Astrocyte (in vitro differentiated cells and primary cell): Measurements from ENCODE around the gene ADD1. TPM values are rescaled to one million over a fixed set of nuclear protein-coding genes. Genes with fewer than 3 reads are reported as not detected.

ENCODE experiments used
- DNase-seq: peaks from one replicate; pipeline ENCODE4 v3.0.0-alpha.2; 2010; ENCODE audit warnings: low read depth
- FAIRE-seq: peaks from 2 replicates; lab custom pipeline; 2011; peaks lifted over from hg19 to GRCh38; lab: Jason Lieb, UNC
- H2AFZ ChIP-seq: 2 replicates; pipeline ENCODE4 v1.6.0; 2012; ENCODE audit warnings: low read depth, low read length, inconsistent platforms
- H3K27ac ChIP-seq: 2 replicates; pipeline ENCODE4 v1.5.1; 2011; ENCODE audit warnings: low read depth, low read length, inconsistent platforms
- H3K27me3 ChIP-seq: 2 replicates; pipeline ENCODE4 v1.6.0; 2011; ENCODE audit warnings: low read length, inconsistent platforms; ENCODE audit not compliant: insufficient read depth
- H3K36me3 ChIP-seq: 2 replicates; pipeline ENCODE4 v1.5.1; 2011; ENCODE audit warnings: low read length, inconsistent platforms; ENCODE audit not compliant: insufficient read depth
- H3K4me1 ChIP-seq: 2 replicates; pipeline ENCODE4 v1.5.1; 2011; ENCODE audit warnings: low read length, inconsistent platforms; ENCODE audit not compliant: insufficient read depth
- H3K4me2 ChIP-seq: 2 replicates; pipeline ENCODE4 v1.6.0; 2012; ENCODE audit warnings: low read length, inconsistent platforms
- H3K4me3 ChIP-seq: 2 replicates; pipeline ENCODE4 v1.5.1; 2011; ENCODE audit warnings: low read depth, mild to moderate bottlenecking, low read length, inconsistent platforms; ENCODE audit not compliant: insufficient read depth
- H3K79me2 ChIP-seq: 2 replicates; pipeline ENCODE4 v1.6.0; 2012; ENCODE audit warnings: mild to moderate bottlenecking, low read length, inconsistent platforms; ENCODE audit not compliant: insufficient read depth
- H3K9ac ChIP-seq: 2 replicates; pipeline ENCODE4 v1.6.0; 2012; ENCODE audit warnings: mild to moderate bottlenecking, low read length, inconsistent platforms
- H3K9me3 ChIP-seq: 2 replicates; pipeline ENCODE4 v1.5.1; 2012; ENCODE audit warnings: low read depth, mild to moderate bottlenecking, low read length, inconsistent platforms; ENCODE audit not compliant: insufficient read depth
- H4K20me1 ChIP-seq: 2 replicates; pipeline ENCODE4 v1.6.0; 2012; ENCODE audit warnings: low read length, inconsistent platforms; ENCODE audit not compliant: insufficient read depth
- H3K27ac Mint-ChIP-seq: one replicate; pipeline ENCODE4 v1.8.0; 2021; ENCODE audit warnings: mild to moderate bottlenecking, mixed read lengths; ENCODE audit not compliant: unreplicated experiment
- H3K27me3 Mint-ChIP-seq: one replicate; pipeline ENCODE4 v1.8.0; 2021; ENCODE audit warnings: low read depth, mixed read lengths; ENCODE audit not compliant: unreplicated experiment
- H3K36me3 Mint-ChIP-seq: one replicate; pipeline ENCODE4 v1.8.0; 2021; ENCODE audit warnings: low read depth, mixed read lengths; ENCODE audit not compliant: unreplicated experiment
- H3K4me1 Mint-ChIP-seq: one replicate; pipeline ENCODE4 v1.8.0; 2021; ENCODE audit warnings: low read depth, mixed read lengths; ENCODE audit not compliant: unreplicated experiment
- H3K4me3 Mint-ChIP-seq: one replicate; pipeline ENCODE4 v1.8.0; 2021; ENCODE audit warnings: mild to moderate bottlenecking, moderate library complexity, mixed read lengths; ENCODE audit not compliant: unreplicated experiment
- H3K9me3 Mint-ChIP-seq: one replicate; pipeline ENCODE4 v1.8.0; 2021; ENCODE audit warnings: mild to moderate bottlenecking, mixed read lengths; ENCODE audit not compliant: unreplicated experiment
- EZH2 ChIP-seq: IDR thresholded peaks from 2 replicates; pipeline ENCODE4 v1.6.1; 2012; ENCODE audit warnings: mild to moderate bottlenecking, low read length, inconsistent platforms; ENCODE audit not compliant: insufficient read depth
- total RNA-seq: library from RNA; stranded (reverse); gene quantifications from 2 replicates; pipeline ENCODE4 v1.2.1, GENCODE V29; 2021
- TF ChIP-seq, protein P1 (sequence below): IDR thresholded peaks from 2 replicates; pipeline ENCODE4 v1.5.1; 2011; ENCODE audit warnings: low read depth, mild to moderate bottlenecking, inconsistent platforms, low read length, moderate library complexity; ENCODE audit not compliant: insufficient read depth

The ADD1 gene
- total RNA-seq, 1 donor from 2014 or later, result 280 TPM

GRCh38 chr4:2806390-2807355 is 37.0 kb upstream of the ADD1 start:
- Mint-ChIP-seq H3K4me1 (peaks cover 4% of the 10 kb centered on the region), H3K9me3 (peaks cover 1% of the 10 kb centered on the region), H3K4me3 (no peak overlapping the region), H3K27me3 (peaks cover 4% of the 10 kb centered on the region), H3K36me3 (peaks cover 15% of the 10 kb centered on the region), H3K27ac (no peak overlapping the region)
- Histone ChIP-seq H3K27ac (no peak overlapping the region), H3K9me3 (no peaks in the 10 kb centered on the region), H3K79me2 (peaks cover 8% of the 10 kb centered on the region), H4K20me1 (peaks cover 6% of the 10 kb centered on the region), H3K4me3 (no peak overlapping the region), H3K9ac (no peak overlapping the region), H3K4me2 (no peak overlapping the region), H2AFZ (no peak overlapping the region), H3K36me3 (no peaks in the 10 kb centered on the region), H3K27me3 (no peaks in the 10 kb centered on the region), H3K4me1 (peaks cover 4% of the 10 kb centered on the region)
- TF ChIP-seq, protein P1, sequence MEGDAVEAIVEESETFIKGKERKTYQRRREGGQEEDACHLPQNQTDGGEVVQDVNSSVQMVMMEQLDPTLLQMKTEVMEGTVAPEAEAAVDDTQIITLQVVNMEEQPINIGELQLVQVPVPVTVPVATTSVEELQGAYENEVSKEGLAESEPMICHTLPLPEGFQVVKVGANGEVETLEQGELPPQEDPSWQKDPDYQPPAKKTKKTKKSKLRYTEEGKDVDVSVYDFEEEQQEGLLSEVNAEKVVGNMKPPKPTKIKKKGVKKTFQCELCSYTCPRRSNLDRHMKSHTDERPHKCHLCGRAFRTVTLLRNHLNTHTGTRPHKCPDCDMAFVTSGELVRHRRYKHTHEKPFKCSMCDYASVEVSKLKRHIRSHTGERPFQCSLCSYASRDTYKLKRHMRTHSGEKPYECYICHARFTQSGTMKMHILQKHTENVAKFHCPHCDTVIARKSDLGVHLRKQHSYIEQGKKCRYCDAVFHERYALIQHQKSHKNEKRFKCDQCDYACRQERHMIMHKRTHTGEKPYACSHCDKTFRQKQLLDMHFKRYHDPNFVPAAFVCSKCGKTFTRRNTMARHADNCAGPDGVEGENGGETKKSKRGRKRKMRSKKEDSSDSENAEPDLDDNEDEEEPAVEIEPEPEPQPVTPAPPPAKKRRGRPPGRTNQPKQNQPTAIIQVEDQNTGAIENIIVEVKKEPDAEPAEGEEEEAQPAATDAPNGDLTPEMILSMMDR, result no peak
- no peak for TF ChIP-seq EZH2
- DNase-seq, result no peak
- no peak for FAIRE-seq

- no peak overlapping the region for H2AFZ ChIP-seq
- Mint-ChIP-seq H3K36me3 (peaks cover 18% of the 10 kb centered on the region), H3K27me3 (peaks cover 4% of the 10 kb centered on the region), H3K4me3 (no peak overlapping the region), H3K4me1 (peaks cover 8% of the 10 kb centered on the region), H3K9me3 (peaks cover 3% of the 10 kb centered on the region), H3K27ac (no peak overlapping the region)
- peaks cover 7% of the 10 kb centered on the region for H4K20me1 ChIP-seq
- DNase-seq, result no peak
- TF ChIP-seq, protein P1, result no peak
- no peak for TF ChIP-seq EZH2
- H3K27ac ChIP-seq, result no peak overlapping the region
- no peaks in the 10 kb centered on the region for H3K9me3 ChIP-seq
- H3K4me3 ChIP-seq, result no peak overlapping the region
- peaks cover 12% of the 10 kb centered on the region for H3K4me1 ChIP-seq
- no peak for FAIRE-seq
- H3K79me2 ChIP-seq, result peaks cover 8% of the 10 kb centered on the region
- no peak overlapping the region for H3K4me2 ChIP-seq
- no peaks in the 10 kb centered on the region for H3K36me3 ChIP-seq
- no peaks in the 10 kb centered on the region for H3K27me3 ChIP-seq
- no peak overlapping the region for H3K9ac ChIP-seq
These were observed 36.1 kb upstream of the ADD1 start for GRCh38 chr4:2807571-2807970.

DNA sequence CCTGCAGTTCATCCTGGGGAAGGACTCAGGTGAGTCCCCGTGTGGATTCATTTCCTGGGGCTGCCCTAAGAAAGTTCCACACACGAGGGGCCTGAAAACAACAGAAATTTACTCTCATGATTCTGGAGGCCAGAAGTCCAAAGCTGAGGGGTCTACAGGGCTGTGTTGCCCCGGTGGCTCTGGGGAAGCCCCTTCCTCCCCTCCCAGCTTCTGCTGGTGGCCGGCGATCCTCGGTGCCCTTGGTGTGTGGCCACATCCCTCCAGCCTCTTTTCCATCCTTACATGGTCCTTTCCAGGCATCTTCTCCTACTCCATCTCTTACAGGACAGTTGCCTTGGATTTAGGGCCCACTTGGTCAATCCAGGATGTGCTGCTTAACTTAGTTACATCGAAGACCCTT is 35.6 kb upstream of the ADD1 start:
- H3K4me2 ChIP-seq, result no peak overlapping the region
- Mint-ChIP-seq H3K36me3 (peaks cover 18% of the 10 kb centered on the region), H3K4me3 (no peak overlapping the region), H3K27ac (no peak overlapping the region), H3K9me3 (peaks cover 3% of the 10 kb centered on the region), H3K27me3 (peaks cover 4% of the 10 kb centered on the region), H3K4me1 (peaks cover 11% of the 10 kb centered on the region)
- H2AFZ ChIP-seq, result no peak overlapping the region
- no peak for FAIRE-seq
- TF ChIP-seq, protein P1, result no peak
- TF ChIP-seq EZH2, result no peak
- no peak overlapping the region for H3K27ac ChIP-seq
- peaks cover 16% of the 10 kb centered on the region for H3K4me1 ChIP-seq
- H3K36me3 ChIP-seq, result no peaks in the 10 kb centered on the region
- peaks cover 7% of the 10 kb centered on the region for H4K20me1 ChIP-seq
- H3K27me3 ChIP-seq, result no peaks in the 10 kb centered on the region
- H3K79me2 ChIP-seq, result peaks cover 11% of the 10 kb centered on the region
- no peak overlapping the region for H3K4me3 ChIP-seq
- no peak overlapping the region for H3K9ac ChIP-seq
- H3K9me3 ChIP-seq, result no peaks in the 10 kb centered on the region
- DNase-seq, result no peak
